GM03348 (cell line): Measurements from ENCODE around the gene GTSE1.
A peak's percentile ranks its signal among the peaks of the same experiment; 100 is the strongest.

ENCODE experiments used
- DNase-seq: peaks from one replicate; pipeline ENCODE4 v3.0.0; 2012; ENCODE audit warnings: low spot score

GTSE1 gene

GRCh38 chr22:46275455-46276122 lies 21.1 kb upstream of the GTSE1 start:
- no peak for DNase-seq

GRCh38 chr22:46276563-46276962 lies 20.1 kb upstream of the GTSE1 start:
- no peak for DNase-seq

GRCh38 chr22:46278656-46279645 lies 17.7 kb upstream of the GTSE1 start:
- DNase-seq = no peak

- no peak for DNase-seq
These were observed 16.4 kb upstream of the GTSE1 start for GRCh38 chr22:46280063-46280817.

- DNase-seq = no peak
These were observed 15.6 kb upstream of the GTSE1 start for GRCh38 chr22:46280999-46281623.

GRCh38 chr22:46281866-46282678 lies 14.6 kb upstream of the GTSE1 start:
- DNase-seq = no peak

- DNase-seq = no peak
These were observed 10.7 kb upstream of the GTSE1 start for GRCh38 chr22:46286006-46286405.

- DNase-seq = no peak
These were observed 9.5 kb upstream of the GTSE1 start for GRCh38 chr22:46286941-46287872.

- DNase-seq = no peak
These were observed 8.6 kb upstream of the GTSE1 start for GRCh38 chr22:46287873-46288751.

- DNase-seq = no peak
These were observed 7.8 kb upstream of the GTSE1 start for GRCh38 chr22:46288846-46289243.

GRCh38 chr22:46289244-46289891 lies 7.3 kb upstream of the GTSE1 start:
- no peak for DNase-seq

GRCh38 chr22:46290121-46290842 lies 6.4 kb upstream of the GTSE1 start:
- no peak for DNase-seq

GRCh38 chr22:46290843-46291785 lies 5.6 kb upstream of the GTSE1 start:
- no peak for DNase-seq

- DNase-seq = no peak
These were observed 4.5 kb upstream of the GTSE1 start for GRCh38 chr22:46292173-46292572.

- DNase-seq = no peak
These were observed 3.9 kb upstream of the GTSE1 start for GRCh38 chr22:46292732-46293131.

- peak; percentile 86 for DNase-seq
These were observed 3.0 kb upstream of the GTSE1 start for GRCh38 chr22:46293577-46294260.
